Naive B cell (primary cell): ENCODE data around the gene ZNF92. TPM values are rescaled to one million over a fixed set of nuclear protein-coding genes. Genes with fewer than 3 reads are reported as not detected.
"Not testable (repeated sequence)": the region's sequence is repeated elsewhere in the genome, so short reads cannot be mapped to it uniquely, and the experiment has no call there.

Source experiments
- ATAC-seq, 2 donors: fragments of 150-1000 bp; cut with Tn5 transposase; 2 replicates each; pipeline ENCODE4 v1.10.0; 2021; ENCODE audit warnings: low read depth in 2 of 2, mild to moderate bottlenecking in 2 of 2, moderate library complexity in 2 of 2
- DNase-seq: peaks from one replicate; pipeline ENCODE4 v3.0.0; 2022
- H3K27ac Mint-ChIP-seq, 6 donors: one replicate each; pipeline ENCODE4 v1.8.0; 2020 to 2022; ENCODE audit warnings: mild to moderate bottlenecking in 6 of 6, mixed read lengths in 6 of 6, moderate library complexity in 5 of 6, inconsistent platforms in 2 of 6
- H3K27me3 Mint-ChIP-seq, 3 donors: one replicate each; pipeline ENCODE4 v1.8.0; 2021 to 2022; ENCODE audit warnings: mixed read lengths in 3 of 3, mild to moderate bottlenecking in 1 of 3
- H3K36me3 Mint-ChIP-seq, 2 donors: one replicate each; pipeline ENCODE4 v1.8.0; 2020 to 2022; ENCODE audit warnings: mixed read lengths in 2 of 2, inconsistent platforms in 1 of 2, mild to moderate bottlenecking in 1 of 2
- H3K4me1 Mint-ChIP-seq, 3 donors: one replicate each; pipeline ENCODE4 v1.8.0; 2020 to 2022; ENCODE audit warnings: mixed read lengths in 3 of 3, inconsistent platforms in 1 of 3, mild to moderate bottlenecking in 1 of 3, moderate library complexity in 1 of 3
- H3K4me3 Mint-ChIP-seq, 8 donors: one replicate each; pipeline ENCODE4 v1.8.0; 2020 to 2022; ENCODE audit warnings: mild to moderate bottlenecking in 8 of 8, mixed read lengths in 8 of 8, moderate library complexity in 8 of 8, inconsistent platforms in 2 of 8
- H3K9me3 Mint-ChIP-seq, 7 donors: one replicate each; pipeline ENCODE4 v1.8.0; 2020 to 2022; ENCODE audit warnings: mixed read lengths in 7 of 7, mild to moderate bottlenecking in 5 of 7, inconsistent platforms in 2 of 7, moderate library complexity in 1 of 7
- polyA plus RNA-seq, 6 donors: library from polyadenylated mRNA; unstranded; fragments of 300-500 nt; fragmentation: Illumina TruSeq; gene quantifications; one replicate each; pipeline ENCODE4 v1.2.3, GENCODE V29; 2021; ENCODE audit warnings: low read depth in 6 of 6

ZNF92 gene
- polyA plus RNA-seq = 10 to 100 TPM; 45.2 to 82.6 (median 74.5) TPM

DNA sequence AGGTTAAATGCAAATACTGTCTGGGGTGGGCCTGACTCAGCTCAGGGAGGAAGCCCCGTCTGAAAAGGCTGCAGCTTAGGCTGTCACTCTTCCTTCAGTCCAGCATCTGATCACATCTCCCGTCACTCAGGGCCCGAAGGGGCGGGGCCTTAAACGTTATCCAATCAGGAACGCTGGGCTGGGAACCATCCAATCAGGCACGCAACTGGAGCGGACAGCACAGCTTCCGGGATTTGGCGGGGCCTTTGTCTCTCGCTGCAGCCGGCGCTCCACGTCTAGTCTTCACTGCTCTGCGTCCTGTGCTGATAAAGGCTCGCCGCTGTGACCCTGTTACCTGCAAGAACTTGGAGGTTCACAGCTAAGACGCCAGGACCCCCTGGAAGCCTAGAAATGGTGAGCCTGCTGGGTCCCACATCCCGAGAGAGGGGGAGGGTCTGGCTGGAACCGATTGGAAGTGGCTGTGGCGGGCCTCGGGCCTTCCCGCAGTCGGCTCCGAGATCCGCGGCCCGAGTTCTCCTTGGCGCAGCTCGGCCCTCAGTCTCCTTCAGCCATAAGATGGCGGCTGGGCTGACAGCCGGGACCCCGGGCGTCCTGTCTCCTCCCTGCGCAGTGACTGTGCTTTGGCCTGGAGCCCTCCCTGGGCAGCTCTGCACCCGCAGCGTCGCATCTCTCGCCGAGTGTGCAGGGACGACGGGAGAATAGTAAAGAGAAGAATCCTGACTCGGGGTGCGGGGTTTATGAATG lies at the start of gene ZNF92:
Gene ZNF92 (plus strand): TSS at position 248 of the 744 bp plus-strand sequence. CDS start 143 bp downstream, at position 391.
- Mint-ChIP-seq H3K27ac (peak within 1 kb of the TSS; percentile 94 to 99 (median 96)), H3K4me3 (peak within 1 kb of the TSS; percentile 96 to 100 (median 98)), H3K4me1 (peaks cover 23 to 59% (median 42%) of the 10 kb centered on the region in 3 donors), H3K36me3 (peaks cover 9 to 18% of the 10 kb centered on the region in 2 donors), H3K9me3 (no peaks in the 10 kb centered on the region), H3K27me3 (no peaks in the 10 kb centered on the region)
- ATAC-seq (peak; percentile 96 to 97), DNase-seq (peak; percentile 97)

DNA sequence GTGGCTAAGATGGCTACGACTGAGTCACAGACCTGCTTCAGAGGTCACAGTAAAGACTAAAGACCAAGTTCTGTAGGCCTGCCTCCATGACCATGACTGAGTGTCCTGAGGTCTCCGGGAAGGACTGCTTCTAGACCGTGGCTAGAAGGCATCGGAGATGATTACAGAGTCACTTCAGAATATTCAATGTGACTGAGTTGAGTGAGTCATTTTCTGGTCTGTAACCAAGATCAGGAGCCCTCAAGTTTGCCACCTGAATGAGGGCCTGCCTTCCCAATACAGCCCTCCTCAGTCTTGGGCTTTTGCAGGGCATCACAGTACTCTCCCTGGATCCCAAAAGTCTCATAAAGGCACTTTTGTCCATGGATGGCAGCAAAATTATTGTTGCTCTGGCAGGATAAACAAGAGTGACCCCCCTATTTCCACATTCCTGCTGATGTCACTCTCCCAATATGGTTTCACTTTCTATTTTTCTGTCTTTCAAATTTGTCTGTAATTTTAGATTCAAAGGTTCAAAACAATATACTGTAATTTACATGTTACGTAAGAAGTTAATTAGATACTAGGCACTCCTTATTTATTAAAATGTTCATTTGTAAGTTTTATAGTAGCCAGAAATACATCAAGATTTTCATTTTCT lies 47.7 kb upstream of the ZNF92 start:
- Mint-ChIP-seq H3K4me3 (no peak overlapping the region), H3K27ac (no peak overlapping the region), H3K9me3 (no peaks in the 10 kb centered on the region), H3K36me3 (no peaks in the 10 kb centered on the region), H3K4me1 (peaks cover 5 to 7% (median 7%) of the 10 kb centered on the region in 3 donors), H3K27me3 (no peaks in the 10 kb centered on the region)
- no peak for DNase-seq
- no peak for ATAC-seq

DNA sequence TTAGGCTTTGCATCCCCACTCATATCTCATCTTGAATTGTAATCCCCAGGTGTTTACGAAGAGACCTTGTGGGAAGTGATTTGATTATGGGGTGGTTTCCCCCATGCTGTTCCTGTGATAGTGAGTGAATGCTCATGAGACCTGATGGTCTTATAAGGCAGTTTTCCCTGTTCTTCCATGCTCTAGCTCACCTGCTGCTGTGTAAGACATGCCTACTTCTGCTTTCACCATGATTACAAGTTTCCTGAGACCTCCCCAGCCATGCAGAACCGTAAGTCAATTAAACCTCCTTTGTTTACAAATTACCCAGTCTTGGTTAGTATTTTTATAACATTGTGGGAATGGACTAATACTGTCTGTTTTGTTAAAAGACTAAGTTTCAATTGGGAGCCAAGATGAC lies 35.3 kb upstream of the ZNF92 start:
- Mint-ChIP-seq H3K9me3 (peaks cover 0 to 16% (median 3%) of the 10 kb centered on the region in 7 donors), H3K4me1 (peaks cover 15 to 33% (median 23%) of the 10 kb centered on the region in 3 donors), H3K36me3 (peaks cover 0 to 3% of the 10 kb centered on the region in 2 donors), H3K27me3 (no peaks in the 10 kb centered on the region), H3K4me3 (peak overlapping the region in 7 of 8 donors; percentile 19 to 76 (median 45)), H3K27ac (peak overlapping the region; percentile 16 to 89 (median 68))
- ATAC-seq (peak; percentile 96 to 97), DNase-seq (peak; percentile 40)

DNA sequence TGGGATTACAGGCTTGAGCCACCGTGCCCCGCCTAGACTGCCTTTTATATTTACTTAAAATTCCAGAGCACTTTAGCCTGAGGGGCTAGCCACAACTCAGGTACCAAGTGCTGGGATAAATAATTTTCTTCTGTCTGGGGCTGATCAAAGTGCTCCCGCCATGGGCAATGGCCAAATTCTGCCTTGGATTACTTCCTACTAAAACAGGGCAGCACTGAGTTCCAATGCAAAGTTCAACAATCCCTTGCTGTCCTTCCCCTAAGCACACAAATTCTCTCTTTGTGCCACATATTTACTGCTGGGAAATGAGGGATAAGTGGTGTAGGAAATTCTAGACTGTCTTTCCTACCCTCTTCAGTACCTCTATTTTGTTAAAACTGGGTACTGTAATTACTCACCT lies 34.4 kb upstream of the ZNF92 start:
- Mint-ChIP-seq H3K27me3 (no peaks in the 10 kb centered on the region), H3K4me3 (peak overlapping the region in 6 of 8 donors; percentile 6 to 74 (median 22)), H3K27ac (peak overlapping the region in 4 of 6 donors; percentile 72 to 80 (median 78)), H3K36me3 (no peaks in the 10 kb centered on the region), H3K4me1 (peaks cover 15 to 33% (median 23%) of the 10 kb centered on the region in 3 donors), H3K9me3 (peaks cover 0 to 16% (median 3%) of the 10 kb centered on the region in 7 donors)
- DNase-seq (no peak), ATAC-seq (no peak)

DNA sequence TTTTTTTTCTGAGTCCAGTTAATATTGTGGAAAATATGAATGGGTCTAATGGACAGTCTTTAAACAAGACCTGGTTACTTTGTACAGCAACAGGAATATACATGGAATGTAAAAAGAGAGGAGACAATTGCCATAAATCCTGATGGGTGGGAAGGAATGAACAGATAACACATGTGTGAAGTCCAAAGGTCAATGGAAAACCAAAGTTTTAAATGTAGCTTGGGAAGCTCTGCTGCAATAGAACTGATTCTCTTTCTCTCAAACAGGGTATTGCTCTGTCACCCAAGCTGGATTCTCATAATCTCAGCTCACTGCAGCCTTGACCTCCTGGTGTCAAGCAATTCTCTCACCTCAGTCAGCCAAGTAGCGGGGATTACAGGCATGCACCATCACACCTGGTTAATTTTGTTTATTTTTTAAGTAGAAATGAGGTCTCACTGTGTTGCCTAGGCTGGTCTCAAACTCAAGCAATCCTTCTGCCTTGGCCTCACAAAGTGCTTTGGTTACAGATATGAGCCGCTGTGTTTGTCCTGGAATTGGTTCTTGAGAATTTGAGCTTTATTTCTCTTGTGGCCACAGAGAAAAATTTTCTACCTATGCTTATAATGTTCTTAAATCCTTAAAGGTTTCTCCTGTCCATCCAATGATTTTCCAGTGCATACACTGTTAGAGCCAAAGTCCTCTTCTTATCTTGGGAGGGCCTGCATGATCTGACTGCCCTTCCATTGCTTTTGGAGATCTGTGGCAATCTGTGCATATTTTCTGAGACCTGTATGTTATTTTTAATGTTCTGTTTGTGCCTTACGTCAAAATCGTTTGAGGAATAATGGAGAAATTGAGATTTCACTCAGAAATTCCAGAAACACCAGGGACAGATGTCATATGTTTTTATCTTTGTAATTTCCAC lies 30.7 kb upstream of the ZNF92 start:
- ATAC-seq (no peak), DNase-seq (no peak)
- Mint-ChIP-seq H3K4me3 (no peak overlapping the region), H3K27ac (no peak overlapping the region), H3K4me1 (peaks cover 8 to 15% (median 15%) of the 10 kb centered on the region in 3 donors), H3K27me3 (peaks cover 0 to 10% (median 5%) of the 10 kb centered on the region in 3 donors), H3K36me3 (no peaks in the 10 kb centered on the region), H3K9me3 (peaks cover 1 to 17% (median 11%) of the 10 kb centered on the region in 7 donors)

DNA sequence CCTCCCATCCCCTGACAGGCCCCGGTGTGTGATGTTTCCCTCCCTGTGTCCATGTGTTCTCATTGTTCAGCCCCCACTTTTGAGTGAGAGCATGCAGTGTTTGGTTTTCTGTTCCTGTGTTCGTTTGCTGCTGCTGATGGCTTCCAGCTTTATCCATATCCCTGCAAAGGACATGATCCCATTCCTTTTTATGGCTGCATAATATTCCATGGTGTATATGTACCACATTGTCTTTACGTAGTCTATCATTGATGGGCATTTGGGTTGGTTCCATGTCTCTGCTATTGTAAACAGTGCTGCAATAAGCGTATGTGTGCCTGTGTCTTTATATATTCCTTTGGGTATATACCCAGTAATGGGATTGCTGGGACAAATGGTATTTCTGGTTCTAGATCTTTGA lies 29.1 kb upstream of the ZNF92 start:
- H3K36me3 Mint-ChIP-seq, H3K27ac Mint-ChIP-seq, H3K4me1 Mint-ChIP-seq, H3K4me3 Mint-ChIP-seq, DNase-seq, ATAC-seq: not testable (repeated sequence)
- H3K27me3 Mint-ChIP-seq = peaks cover 0 to 14% (median 5%) of the 10 kb centered on the region in 3 donors
- H3K9me3 Mint-ChIP-seq = peaks cover 0 to 16% (median 6%) of the 10 kb centered on the region in 7 donors

DNA sequence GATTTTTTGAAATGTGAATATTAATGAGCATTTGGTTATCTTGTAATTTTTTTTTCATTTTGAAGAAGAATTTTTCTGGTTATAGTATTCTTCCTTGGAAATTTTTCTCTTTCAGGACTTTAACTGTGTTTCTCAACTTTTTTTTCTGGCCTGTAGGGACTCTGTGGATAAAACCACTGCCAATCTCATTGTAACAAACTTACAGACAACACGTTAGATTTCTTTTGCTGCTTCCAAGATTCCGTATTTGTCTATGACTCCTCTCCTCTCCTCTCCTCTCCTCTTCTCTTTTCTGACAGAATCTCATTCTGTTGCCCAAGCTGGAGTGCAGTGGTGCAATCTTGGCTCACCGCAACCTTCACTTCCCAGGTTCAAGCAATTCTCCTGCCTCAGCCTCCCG lies 19.4 kb upstream of the ZNF92 start:
- H3K4me3 Mint-ChIP-seq = no peak overlapping the region
- peaks cover 0 to 6% (median 0%) of the 10 kb centered on the region in 7 donors for H3K9me3 Mint-ChIP-seq
- no peaks in the 10 kb centered on the region for H3K4me1 Mint-ChIP-seq
- peaks cover 7 to 21% (median 16%) of the 10 kb centered on the region in 3 donors for H3K27me3 Mint-ChIP-seq
- peak overlapping the region in 1 of 6 donors; percentile 24 for H3K27ac Mint-ChIP-seq
- H3K36me3 Mint-ChIP-seq = no peaks in the 10 kb centered on the region
- ATAC-seq (no peak), DNase-seq (no peak)

DNA sequence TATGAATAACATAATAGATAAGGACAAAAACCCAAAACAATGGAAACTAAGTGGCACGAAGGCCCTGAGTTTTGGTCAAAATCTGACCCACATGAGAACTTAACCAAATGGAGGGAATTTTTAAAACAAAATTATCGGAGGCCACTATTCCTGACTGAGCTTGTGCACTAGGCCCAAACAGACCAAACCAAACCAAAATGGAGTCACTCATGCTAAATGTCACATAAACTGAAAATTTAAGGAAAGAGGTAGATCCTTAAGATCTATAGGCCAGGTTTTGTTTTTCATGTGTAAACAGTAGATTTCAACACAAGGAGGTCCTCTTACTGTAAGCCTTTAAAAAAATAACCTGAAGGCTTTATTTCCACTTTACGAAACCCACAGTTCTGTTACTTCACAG lies 3.8 kb upstream of the ZNF92 start:
- Mint-ChIP-seq H3K27me3 (no peaks in the 10 kb centered on the region), H3K9me3 (no peaks in the 10 kb centered on the region), H3K36me3 (peaks cover 0 to 4% of the 10 kb centered on the region in 2 donors), H3K4me3 (no peak overlapping the region), H3K4me1 (peaks cover 2 to 21% (median 14%) of the 10 kb centered on the region in 3 donors), H3K27ac (no peak overlapping the region)
- ATAC-seq (no peak), DNase-seq (no peak)

DNA sequence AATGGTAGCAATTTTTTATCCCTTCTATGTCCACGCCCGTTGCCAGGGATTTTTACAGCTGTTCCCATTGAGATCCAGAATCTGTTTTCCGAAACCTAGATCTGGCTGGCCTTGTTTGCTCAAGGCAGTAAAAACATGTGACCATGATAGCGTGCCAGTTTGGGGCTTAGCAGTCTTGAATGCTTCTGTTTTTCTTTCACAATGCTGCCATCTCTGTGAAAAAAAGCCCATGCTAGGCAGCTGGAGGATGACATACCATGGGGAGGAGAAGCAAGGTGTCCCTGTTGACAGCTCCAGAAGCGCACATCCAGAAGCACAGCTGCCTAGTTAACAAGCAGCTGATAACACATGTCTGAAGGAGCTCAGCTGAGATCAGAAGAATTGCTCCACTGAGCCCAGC lies 2.2 kb upstream of the ZNF92 start:
- Mint-ChIP-seq H3K4me3 (peak overlapping the region in 1 of 8 donors; percentile 43), H3K9me3 (no peaks in the 10 kb centered on the region), H3K4me1 (peaks cover 9 to 37% (median 23%) of the 10 kb centered on the region in 3 donors), H3K36me3 (peaks cover 0 to 4% of the 10 kb centered on the region in 2 donors), H3K27me3 (no peaks in the 10 kb centered on the region), H3K27ac (no peak overlapping the region)
- DNase-seq = no peak
- ATAC-seq = no peak

DNA sequence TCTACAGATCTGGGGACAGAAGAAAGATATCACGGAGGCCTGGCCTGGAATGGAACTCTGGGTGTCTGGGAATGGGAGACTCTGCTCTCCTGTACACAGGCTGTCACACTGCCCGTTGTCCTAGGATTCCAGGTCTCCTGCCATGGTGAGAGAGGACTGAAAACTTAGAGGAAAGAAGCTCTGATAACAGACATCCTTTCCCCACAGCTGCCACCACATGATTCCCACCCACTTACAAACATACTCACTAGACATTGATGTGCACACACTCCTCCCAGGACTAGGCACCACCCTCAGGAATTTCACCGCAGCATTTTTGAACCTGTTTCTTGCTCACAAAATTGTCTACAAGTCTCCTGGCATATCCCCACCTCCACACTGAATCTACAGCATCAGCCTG lies 5.7 kb downstream of the ZNF92 start:
- DNase-seq (no peak), ATAC-seq (no peak)
- Mint-ChIP-seq H3K27me3 (no peaks in the 10 kb centered on the region), H3K4me1 (peaks cover 62 to 98% (median 84%) of the 10 kb centered on the region in 3 donors), H3K4me3 (peak overlapping the region; percentile 2 to 70 (median 40)), H3K36me3 (peaks cover 18 to 22% of the 10 kb centered on the region in 2 donors), H3K27ac (peak overlapping the region in 3 of 6 donors; percentile 4 to 83 (median 75)), H3K9me3 (peaks cover 0 to 3% (median 0%) of the 10 kb centered on the region in 7 donors)

DNA sequence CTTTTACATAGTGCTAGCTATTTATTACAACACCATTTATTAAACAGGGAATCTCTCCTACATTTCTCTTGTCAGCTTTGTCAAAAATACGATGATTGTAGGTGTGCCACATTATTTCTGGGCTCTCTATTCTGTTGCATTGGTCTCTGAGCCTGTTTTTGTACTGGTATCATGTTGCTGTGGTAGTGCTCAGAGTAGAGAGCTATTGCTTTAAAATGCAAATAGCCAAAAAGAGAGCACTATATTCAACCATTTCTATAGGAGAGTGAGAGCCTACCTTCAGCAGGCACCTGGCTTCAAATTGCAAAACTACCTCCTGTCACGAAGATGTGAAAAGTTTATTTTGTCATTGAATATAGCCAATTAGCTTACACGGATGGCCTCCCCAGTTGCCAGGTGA lies 8.1 kb downstream of the ZNF92 start:
- peaks cover 0 to 3% (median 0%) of the 10 kb centered on the region in 7 donors for H3K9me3 Mint-ChIP-seq
- ATAC-seq (no peak), DNase-seq (no peak)
- peak overlapping the region in 3 of 8 donors; percentile 55 to 80 (median 60) for H3K4me3 Mint-ChIP-seq
- no peaks in the 10 kb centered on the region for H3K27me3 Mint-ChIP-seq
- H3K36me3 Mint-ChIP-seq = peaks cover 18 to 22% of the 10 kb centered on the region in 2 donors
- peaks cover 70 to 97% (median 84%) of the 10 kb centered on the region in 3 donors for H3K4me1 Mint-ChIP-seq
- H3K27ac Mint-ChIP-seq = peak overlapping the region in 4 of 6 donors; percentile 58 to 89 (median 72)

DNA sequence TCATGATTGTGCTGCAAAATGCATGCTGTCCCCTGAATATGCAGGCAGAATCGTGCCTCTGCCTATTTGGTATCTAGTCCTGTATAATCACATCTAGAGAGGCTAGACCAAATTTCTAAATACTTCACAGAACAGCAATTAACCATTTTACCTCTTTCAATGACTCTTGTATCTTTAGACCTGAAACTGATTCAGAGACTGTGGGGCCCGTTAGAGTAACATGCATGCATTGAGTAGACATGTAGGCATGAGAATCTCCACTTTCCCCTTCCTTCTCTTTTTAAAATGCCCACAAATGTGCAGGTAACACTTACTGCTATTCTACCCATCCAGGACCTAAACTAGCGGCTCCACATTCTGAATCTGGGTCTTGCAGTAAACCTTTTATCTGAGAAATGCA lies 8.8 kb downstream of the ZNF92 start:
- peaks cover 14 to 21% of the 10 kb centered on the region in 2 donors for H3K36me3 Mint-ChIP-seq
- peak overlapping the region in 5 of 6 donors; percentile 9 to 86 (median 61) for H3K27ac Mint-ChIP-seq
- no peaks in the 10 kb centered on the region for H3K27me3 Mint-ChIP-seq
- H3K4me3 Mint-ChIP-seq = peak overlapping the region in 5 of 8 donors; percentile 14 to 80 (median 44)
- DNase-seq (no peak), ATAC-seq (no peak)
- H3K4me1 Mint-ChIP-seq = peaks cover 69 to 97% (median 83%) of the 10 kb centered on the region in 3 donors
- peaks cover 0 to 3% (median 0%) of the 10 kb centered on the region in 7 donors for H3K9me3 Mint-ChIP-seq
